ENCODE data around the gene CNN3.

Gene CNN3

GRCh38 chr1:94926915-94927404 is at the start of gene CNN3:
Gene CNN3, minus strand, starts transcription at chr1:94927110. Its CDS starts 216 bp downstream, at chr1:94926894.
- DNase-seq = peak; percentile 89

GRCh38 chr1:94974824-94975223 is 47.9 kb upstream of the CNN3 start:
- DNase-seq = no peak

- no peak for DNase-seq
Measured at GRCh38 chr1:94974241-94974640, 47.3 kb upstream of the CNN3 start.

- DNase-seq = no peak
Measured at GRCh38 chr1:94973309-94973922, 46.5 kb upstream of the CNN3 start.

- no peak for DNase-seq
Measured at GRCh38 chr1:94971491-94971924, 44.6 kb upstream of the CNN3 start.

GRCh38 chr1:94970783-94971182 is 43.9 kb upstream of the CNN3 start:
- DNase-seq = no peak

- no peak for DNase-seq
Measured at GRCh38 chr1:94969137-94969536, 42.2 kb upstream of the CNN3 start.

- DNase-seq = no peak
Measured at GRCh38 chr1:94966033-94966432, 39.1 kb upstream of the CNN3 start.

- no peak for DNase-seq
Measured at GRCh38 chr1:94963864-94964263, 37.0 kb upstream of the CNN3 start.

- DNase-seq = peak; percentile 67
Measured at GRCh38 chr1:94962409-94963265, 35.7 kb upstream of the CNN3 start.

- no peak for DNase-seq
Measured at GRCh38 chr1:94961988-94962387, 35.1 kb upstream of the CNN3 start.

- DNase-seq = no peak
Measured at GRCh38 chr1:94961582-94961981, 34.7 kb upstream of the CNN3 start.

GRCh38 chr1:94958081-94958480 is 31.2 kb upstream of the CNN3 start:
- DNase-seq = no peak

GRCh38 chr1:94955767-94956632 is 29.1 kb upstream of the CNN3 start:
- no peak for DNase-seq

GRCh38 chr1:94954263-94955220 is 27.6 kb upstream of the CNN3 start:
- no peak for DNase-seq

- DNase-seq = no peak
Measured at GRCh38 chr1:94953746-94954145, 26.8 kb upstream of the CNN3 start.

GRCh38 chr1:94953107-94953506 is 26.2 kb upstream of the CNN3 start:
- DNase-seq = peak; percentile 4

- DNase-seq = no peak
Measured at GRCh38 chr1:94952539-94952938, 25.6 kb upstream of the CNN3 start.

- no peak for DNase-seq
Measured at GRCh38 chr1:94951509-94952208, 24.7 kb upstream of the CNN3 start.

- no peak for DNase-seq
Measured at GRCh38 chr1:94951046-94951445, 24.1 kb upstream of the CNN3 start.
